Measurements from ENCODE around the gene UGCG.
"Not testable (repeated sequence)": the region's sequence is repeated elsewhere in the genome, so short reads cannot be mapped to it uniquely, and the experiment has no call there.

DNA sequence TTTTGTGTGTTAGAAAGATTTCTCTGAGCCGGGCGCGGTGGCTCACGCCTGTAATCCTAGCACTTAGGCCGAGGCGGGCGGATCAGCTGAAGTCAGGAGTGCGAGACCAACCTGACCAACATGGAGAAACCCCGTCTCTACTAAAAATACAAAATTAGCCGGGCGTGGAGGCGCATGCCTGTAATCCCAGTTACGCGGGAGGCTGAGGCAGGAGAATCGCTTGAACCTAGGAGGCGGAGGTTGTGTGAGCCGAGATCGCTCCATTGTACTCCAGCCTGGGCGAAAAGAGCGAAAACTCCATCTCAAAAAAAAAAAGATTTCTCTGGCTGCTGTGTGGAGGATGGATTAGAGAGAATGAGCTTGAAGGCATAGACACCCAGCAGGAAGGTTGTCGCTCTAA, 51.5 kb downstream of the UGCG start:
- TF ChIP-seq, protein P1, sequence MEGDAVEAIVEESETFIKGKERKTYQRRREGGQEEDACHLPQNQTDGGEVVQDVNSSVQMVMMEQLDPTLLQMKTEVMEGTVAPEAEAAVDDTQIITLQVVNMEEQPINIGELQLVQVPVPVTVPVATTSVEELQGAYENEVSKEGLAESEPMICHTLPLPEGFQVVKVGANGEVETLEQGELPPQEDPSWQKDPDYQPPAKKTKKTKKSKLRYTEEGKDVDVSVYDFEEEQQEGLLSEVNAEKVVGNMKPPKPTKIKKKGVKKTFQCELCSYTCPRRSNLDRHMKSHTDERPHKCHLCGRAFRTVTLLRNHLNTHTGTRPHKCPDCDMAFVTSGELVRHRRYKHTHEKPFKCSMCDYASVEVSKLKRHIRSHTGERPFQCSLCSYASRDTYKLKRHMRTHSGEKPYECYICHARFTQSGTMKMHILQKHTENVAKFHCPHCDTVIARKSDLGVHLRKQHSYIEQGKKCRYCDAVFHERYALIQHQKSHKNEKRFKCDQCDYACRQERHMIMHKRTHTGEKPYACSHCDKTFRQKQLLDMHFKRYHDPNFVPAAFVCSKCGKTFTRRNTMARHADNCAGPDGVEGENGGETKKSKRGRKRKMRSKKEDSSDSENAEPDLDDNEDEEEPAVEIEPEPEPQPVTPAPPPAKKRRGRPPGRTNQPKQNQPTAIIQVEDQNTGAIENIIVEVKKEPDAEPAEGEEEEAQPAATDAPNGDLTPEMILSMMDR (IDR thresholded peaks at IDR 0.05) = not testable (repeated sequence)
- TF ChIP-seq ZFX (IDR thresholded peaks at IDR 0.05; ENCODE audit: borderline replicate concordance) = not testable (repeated sequence)
